ENCODE measurements around the gene TTYH2.

DNA sequence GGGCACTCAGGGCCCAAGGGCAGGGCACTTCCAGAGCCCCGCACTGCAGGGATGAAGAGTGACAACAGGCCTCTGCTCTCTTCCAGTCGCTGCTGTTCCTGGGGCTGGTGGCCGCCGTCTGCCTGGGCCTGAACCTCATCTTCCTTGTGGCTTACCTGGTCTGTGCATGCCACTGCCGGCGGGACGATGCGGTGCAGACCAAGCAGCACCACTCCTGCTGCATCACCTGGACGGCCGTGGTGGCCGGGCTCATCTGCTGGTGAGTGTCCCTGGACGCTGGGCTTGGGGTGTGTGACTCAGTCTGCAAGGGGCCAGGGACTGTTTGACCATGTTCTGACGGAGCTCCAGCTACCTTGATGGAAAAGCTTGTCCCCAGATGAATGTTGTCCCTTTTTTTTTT lies 9.0 kb downstream of the TTYH2 start:
- TF ChIP-seq, protein P1, sequence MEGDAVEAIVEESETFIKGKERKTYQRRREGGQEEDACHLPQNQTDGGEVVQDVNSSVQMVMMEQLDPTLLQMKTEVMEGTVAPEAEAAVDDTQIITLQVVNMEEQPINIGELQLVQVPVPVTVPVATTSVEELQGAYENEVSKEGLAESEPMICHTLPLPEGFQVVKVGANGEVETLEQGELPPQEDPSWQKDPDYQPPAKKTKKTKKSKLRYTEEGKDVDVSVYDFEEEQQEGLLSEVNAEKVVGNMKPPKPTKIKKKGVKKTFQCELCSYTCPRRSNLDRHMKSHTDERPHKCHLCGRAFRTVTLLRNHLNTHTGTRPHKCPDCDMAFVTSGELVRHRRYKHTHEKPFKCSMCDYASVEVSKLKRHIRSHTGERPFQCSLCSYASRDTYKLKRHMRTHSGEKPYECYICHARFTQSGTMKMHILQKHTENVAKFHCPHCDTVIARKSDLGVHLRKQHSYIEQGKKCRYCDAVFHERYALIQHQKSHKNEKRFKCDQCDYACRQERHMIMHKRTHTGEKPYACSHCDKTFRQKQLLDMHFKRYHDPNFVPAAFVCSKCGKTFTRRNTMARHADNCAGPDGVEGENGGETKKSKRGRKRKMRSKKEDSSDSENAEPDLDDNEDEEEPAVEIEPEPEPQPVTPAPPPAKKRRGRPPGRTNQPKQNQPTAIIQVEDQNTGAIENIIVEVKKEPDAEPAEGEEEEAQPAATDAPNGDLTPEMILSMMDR (IDR thresholded peaks at IDR 0.05) = no peak
- no peak for TF ChIP-seq EZH2 (IDR thresholded peaks at IDR 0.05; ENCODE audit: borderline replicate concordance, insufficient read depth, low read depth, low read length, poor library complexity, severe bottlenecking)
